GM12878 (cell line): ENCODE results near the gene HLA-DRB1. TPM values are rescaled to one million over a fixed set of nuclear protein-coding genes. Genes with fewer than 3 reads are reported as not detected.

ENCODE experiments used
- HCFC1 ChIP-seq: fragments of 150-350 bp; IDR thresholded peaks from 2 replicates; pipeline ENCODE4 v1.6.1; 2014; ENCODE audit warnings: low read length
- NRF1 ChIP-seq: conservative IDR thresholded peaks from 2 replicates; pipeline ENCODE4 v1.6.1; 2011; ENCODE audit warnings: mild to moderate bottlenecking, low read depth, low read length, improper control_type of control experiment
- RAD21 ChIP-seq: IDR thresholded peaks from 2 replicates; pipeline ENCODE4 v1.6.1; 2011; ENCODE audit warnings: mild to moderate bottlenecking, low read depth, low read length, moderate library complexity; ENCODE audit not compliant: insufficient read depth
- RFX5 ChIP-seq: IDR thresholded peaks from 2 replicates; pipeline ENCODE4 v1.6.1; 2011; ENCODE audit warnings: low read depth, low read length, improper control_type of control experiment
- SUPT20H ChIP-seq: IDR thresholded peaks from 2 replicates; pipeline ENCODE4 v1.6.1; 2011; ENCODE audit warnings: low read depth, mild to moderate bottlenecking, low read length, moderate library complexity, borderline replicate concordance; ENCODE audit not compliant: control insufficient read depth
- ZBTB11 ChIP-seq: fragments of 450-650 bp; formaldehyde crosslinking; IDR thresholded peaks from 2 replicates; pipeline ENCODE4 v1.5.0; 2022; ENCODE audit warnings: mild to moderate bottlenecking, missing genetic modification characterization
- ZBTB40 ChIP-seq: fragments of 450-650 bp; IDR thresholded peaks from 2 replicates; pipeline ENCODE4 v1.6.1; 2016; ENCODE audit warnings: mild to moderate bottlenecking, moderate library complexity, borderline replicate concordance
- polyA plus RNA-seq, 11 experiments: library from polyadenylated mRNA; depleted of rRNA in 4 of 11; unstranded in 6 of 11; stranded (reverse) in 5 of 11; fragments of >200 nt; fragmentation: Nextera tagmentation in 4 of 11; fragmentation: Illumina TruSeq in 1 of 11; extraction: Ambion mirVana in 4 of 11; extraction: Trizol in 1 of 11; gene quantifications; 1 replicate in 1 of 11; 2 replicates in 10 of 11; pipeline versions ENCODE4 v1.2.1 to v1.2.3, GENCODE V29; 2011 to 2016; ENCODE audit warnings: inconsistent platforms in 2 of 11, missing spikeins in 2 of 11, low read depth in 1 of 11
- total RNA-seq, 4 experiments: library from RNA; depleted of rRNA in 3 of 4; stranded (reverse); fragments of >200 nt in 3 of 4; fragmentation: Illumina TruSeq in 1 of 4; extraction: Trizol in 1 of 4; gene quantifications; 2 replicates each; pipeline versions ENCODE4 v1.2.1 to v1.2.3, GENCODE V29; 2013 to 2021
- TF ChIP-seq, protein P1 (sequence below): fragments of 450-650 bp; IDR thresholded peaks from 2 replicates; pipeline ENCODE4 v1.6.1; 2017; ENCODE audit warnings: borderline replicate concordance
- TF ChIP-seq, protein P2 (sequence below): fragments of 450-650 bp; IDR thresholded peaks from 2 replicates; pipeline ENCODE4 v1.6.1; 2017; ENCODE audit warnings: mild to moderate bottlenecking, moderate library complexity
- TF ChIP-seq, protein P3 (sequence below): fragments of 450-650 bp; IDR thresholded peaks from 2 replicates; pipeline ENCODE4 v1.6.1; 2017; ENCODE audit warnings: mild to moderate bottlenecking, low read depth, inconsistent platforms; ENCODE audit not compliant: poor library complexity, severe bottlenecking
- TF ChIP-seq, protein P4 (sequence below): IDR thresholded peaks from 2 replicates; pipeline ENCODE4 v1.6.1; 2011; ENCODE audit warnings: low read depth, low read length, improper control_type of control experiment, borderline replicate concordance

Gene HLA-DRB1
- total and polyA plus RNA-seq, 10 of the 15 experiments (the other 5 are each of a cell fraction or from before 2014, with no cell fraction given) = 312 to 1,082 (median 604) TPM

DNA sequence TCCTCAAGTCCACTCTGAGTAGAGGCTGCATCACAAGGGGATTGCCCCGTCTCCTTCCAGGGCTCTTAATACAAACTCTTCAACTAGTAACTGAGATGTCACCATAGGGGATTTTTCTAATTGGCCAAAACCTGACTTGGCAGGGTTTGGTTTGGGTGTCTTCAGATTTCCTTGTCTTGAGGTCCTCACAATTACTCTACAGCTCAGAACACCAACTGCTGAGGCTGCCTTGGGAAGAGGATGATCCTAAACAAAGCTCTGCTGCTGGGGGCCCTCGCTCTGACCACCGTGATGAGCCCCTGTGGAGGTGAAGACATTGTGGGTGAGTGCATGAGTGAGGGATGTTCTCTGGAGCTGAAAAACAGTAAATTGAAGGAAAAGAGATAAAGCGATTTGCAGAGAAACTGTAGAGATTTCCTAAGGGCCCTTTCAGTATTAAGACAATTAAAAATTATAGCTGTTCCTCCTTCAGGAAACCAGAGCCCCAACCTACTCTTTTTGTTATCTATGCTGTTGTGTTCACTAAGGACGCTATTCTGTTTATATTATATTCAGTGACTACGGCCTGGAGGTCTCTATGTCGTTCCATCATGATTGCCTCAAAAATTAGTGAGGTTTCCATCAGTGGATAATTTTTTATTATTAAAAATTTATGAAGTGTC is 47.7 kb upstream of the HLA-DRB1 start, which contains the start of gene HLA-DQA1 (continued):
- TF ChIP-seq ZBTB11 (CRISPR knock-in tag) (no peak), NRF1 (no peak), RFX5 (peak; percentile 98), HCFC1 (no peak), SUPT20H (no peak), ZBTB40 (no peak), RAD21 (no peak)
- TF ChIP-seq, protein P1, sequence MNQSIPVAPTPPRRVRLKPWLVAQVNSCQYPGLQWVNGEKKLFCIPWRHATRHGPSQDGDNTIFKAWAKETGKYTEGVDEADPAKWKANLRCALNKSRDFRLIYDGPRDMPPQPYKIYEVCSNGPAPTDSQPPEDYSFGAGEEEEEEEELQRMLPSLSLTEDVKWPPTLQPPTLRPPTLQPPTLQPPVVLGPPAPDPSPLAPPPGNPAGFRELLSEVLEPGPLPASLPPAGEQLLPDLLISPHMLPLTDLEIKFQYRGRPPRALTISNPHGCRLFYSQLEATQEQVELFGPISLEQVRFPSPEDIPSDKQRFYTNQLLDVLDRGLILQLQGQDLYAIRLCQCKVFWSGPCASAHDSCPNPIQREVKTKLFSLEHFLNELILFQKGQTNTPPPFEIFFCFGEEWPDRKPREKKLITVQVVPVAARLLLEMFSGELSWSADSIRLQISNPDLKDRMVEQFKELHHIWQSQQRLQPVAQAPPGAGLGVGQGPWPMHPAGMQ = no peak
- TF ChIP-seq, protein P2, sequence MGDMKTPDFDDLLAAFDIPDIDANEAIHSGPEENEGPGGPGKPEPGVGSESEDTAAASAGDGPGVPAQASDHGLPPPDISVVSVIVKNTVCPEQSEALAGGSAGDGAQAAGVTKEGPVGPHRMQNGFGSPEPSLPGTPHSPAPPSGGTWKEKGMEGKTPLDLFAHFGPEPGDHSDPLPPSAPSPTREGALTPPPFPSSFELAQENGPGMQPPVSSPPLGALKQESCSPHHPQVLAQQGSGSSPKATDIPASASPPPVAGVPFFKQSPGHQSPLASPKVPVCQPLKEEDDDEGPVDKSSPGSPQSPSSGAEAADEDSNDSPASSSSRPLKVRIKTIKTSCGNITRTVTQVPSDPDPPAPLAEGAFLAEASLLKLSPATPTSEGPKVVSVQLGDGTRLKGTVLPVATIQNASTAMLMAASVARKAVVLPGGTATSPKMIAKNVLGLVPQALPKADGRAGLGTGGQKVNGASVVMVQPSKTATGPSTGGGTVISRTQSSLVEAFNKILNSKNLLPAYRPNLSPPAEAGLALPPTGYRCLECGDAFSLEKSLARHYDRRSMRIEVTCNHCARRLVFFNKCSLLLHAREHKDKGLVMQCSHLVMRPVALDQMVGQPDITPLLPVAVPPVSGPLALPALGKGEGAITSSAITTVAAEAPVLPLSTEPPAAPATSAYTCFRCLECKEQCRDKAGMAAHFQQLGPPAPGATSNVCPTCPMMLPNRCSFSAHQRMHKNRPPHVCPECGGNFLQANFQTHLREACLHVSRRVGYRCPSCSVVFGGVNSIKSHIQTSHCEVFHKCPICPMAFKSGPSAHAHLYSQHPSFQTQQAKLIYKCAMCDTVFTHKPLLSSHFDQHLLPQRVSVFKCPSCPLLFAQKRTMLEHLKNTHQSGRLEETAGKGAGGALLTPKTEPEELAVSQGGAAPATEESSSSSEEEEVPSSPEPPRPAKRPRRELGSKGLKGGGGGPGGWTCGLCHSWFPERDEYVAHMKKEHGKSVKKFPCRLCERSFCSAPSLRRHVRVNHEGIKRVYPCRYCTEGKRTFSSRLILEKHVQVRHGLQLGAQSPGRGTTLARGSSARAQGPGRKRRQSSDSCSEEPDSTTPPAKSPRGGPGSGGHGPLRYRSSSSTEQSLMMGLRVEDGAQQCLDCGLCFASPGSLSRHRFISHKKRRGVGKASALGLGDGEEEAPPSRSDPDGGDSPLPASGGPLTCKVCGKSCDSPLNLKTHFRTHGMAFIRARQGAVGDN = peak; percentile 64
- TF ChIP-seq, protein P3, sequence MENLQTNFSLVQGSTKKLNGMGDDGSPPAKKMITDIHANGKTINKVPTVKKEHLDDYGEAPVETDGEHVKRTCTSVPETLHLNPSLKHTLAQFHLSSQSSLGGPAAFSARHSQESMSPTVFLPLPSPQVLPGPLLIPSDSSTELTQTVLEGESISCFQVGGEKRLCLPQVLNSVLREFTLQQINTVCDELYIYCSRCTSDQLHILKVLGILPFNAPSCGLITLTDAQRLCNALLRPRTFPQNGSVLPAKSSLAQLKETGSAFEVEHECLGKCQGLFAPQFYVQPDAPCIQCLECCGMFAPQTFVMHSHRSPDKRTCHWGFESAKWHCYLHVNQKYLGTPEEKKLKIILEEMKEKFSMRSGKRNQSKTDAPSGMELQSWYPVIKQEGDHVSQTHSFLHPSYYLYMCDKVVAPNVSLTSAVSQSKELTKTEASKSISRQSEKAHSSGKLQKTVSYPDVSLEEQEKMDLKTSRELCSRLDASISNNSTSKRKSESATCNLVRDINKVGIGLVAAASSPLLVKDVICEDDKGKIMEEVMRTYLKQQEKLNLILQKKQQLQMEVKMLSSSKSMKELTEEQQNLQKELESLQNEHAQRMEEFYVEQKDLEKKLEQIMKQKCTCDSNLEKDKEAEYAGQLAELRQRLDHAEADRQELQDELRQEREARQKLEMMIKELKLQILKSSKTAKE = no peak
- TF ChIP-seq, protein P4, sequence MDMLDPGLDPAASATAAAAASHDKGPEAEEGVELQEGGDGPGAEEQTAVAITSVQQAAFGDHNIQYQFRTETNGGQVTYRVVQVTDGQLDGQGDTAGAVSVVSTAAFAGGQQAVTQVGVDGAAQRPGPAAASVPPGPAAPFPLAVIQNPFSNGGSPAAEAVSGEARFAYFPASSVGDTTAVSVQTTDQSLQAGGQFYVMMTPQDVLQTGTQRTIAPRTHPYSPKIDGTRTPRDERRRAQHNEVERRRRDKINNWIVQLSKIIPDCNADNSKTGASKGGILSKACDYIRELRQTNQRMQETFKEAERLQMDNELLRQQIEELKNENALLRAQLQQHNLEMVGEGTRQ = no peak
